ENCODE measurements around the gene NEDD4. TPM values are rescaled to one million over a fixed set of nuclear protein-coding genes. Genes with fewer than 3 reads are reported as not detected.
A peak's percentile ranks its signal among the peaks of the same experiment; 100 is the strongest.

Gene NEDD4
- total RNA-seq, 2 donors from 2014 or later = 10.4 to 16.5 TPM

GRCh38 chr15:55796321-55796965, 197.0 kb downstream of the NEDD4 start:
- no peak overlapping the region for H3K9ac ChIP-seq (ENCODE audit: extremely low read depth, low read length, poor library complexity, severe bottlenecking)
- Mint-ChIP-seq H3K4me3 (no peak overlapping the region), H3K9me3 (peaks cover 20% of the 10 kb centered on the region), H3K4me1 (peaks cover 12% of the 10 kb centered on the region), H3K27ac (no peak overlapping the region), H3K36me3 (ENCODE audit: low read depth) (no peaks in the 10 kb centered on the region), H3K27me3 (ENCODE audit: insufficient read depth) (peaks cover 53% of the 10 kb centered on the region)
- DNase-seq = no peak
- TF ChIP-seq CTCF (conservative IDR thresholded peaks at IDR 0.05) = no peak
- no peaks in the 10 kb centered on the region for H3K4me1 ChIP-seq (ENCODE audit: control insufficient read depth, insufficient read depth, low read length)
- no peak overlapping the region for H3K27ac ChIP-seq (ENCODE audit: low read depth, low read length)
- peaks cover 23% of the 10 kb centered on the region for H3K9me3 ChIP-seq (ENCODE audit: control insufficient read depth, low read length)
- peaks cover 32% of the 10 kb centered on the region for H3K27me3 ChIP-seq (ENCODE audit: control insufficient read depth, insufficient read depth, low read length, poor library complexity, severe bottlenecking)
- no peak overlapping the region for H3K4me3 ChIP-seq (ENCODE audit: low read length)
- no peaks in the 10 kb centered on the region for H3K36me3 ChIP-seq (ENCODE audit: control insufficient read depth, insufficient read depth, low read length)
- 64 to 70% methylated on average over 3 to 4 of the region's 4 CpGs for WGBS, 2 experiments (ENCODE audit: insufficient coverage in 1 of 2, insufficient read length in 1 of 2)

GRCh38 chr15:55795031-55795430, 198.4 kb downstream of the NEDD4 start:
- Mint-ChIP-seq H3K27me3 (ENCODE audit: insufficient read depth) (peaks cover 57% of the 10 kb centered on the region), H3K36me3 (ENCODE audit: low read depth) (peaks cover 2% of the 10 kb centered on the region), H3K4me3 (no peak overlapping the region), H3K4me1 (peaks cover 12% of the 10 kb centered on the region), H3K27ac (no peak overlapping the region), H3K9me3 (peaks cover 20% of the 10 kb centered on the region)
- no peak for DNase-seq
- Histone ChIP-seq H3K9me3 (ENCODE audit: control insufficient read depth, low read length) (peaks cover 23% of the 10 kb centered on the region), H3K4me1 (ENCODE audit: control insufficient read depth, insufficient read depth, low read length) (no peaks in the 10 kb centered on the region), H3K27me3 (ENCODE audit: control insufficient read depth, insufficient read depth, low read length, poor library complexity, severe bottlenecking) (peaks cover 32% of the 10 kb centered on the region), H3K36me3 (ENCODE audit: control insufficient read depth, insufficient read depth, low read length) (no peaks in the 10 kb centered on the region), H3K9ac (ENCODE audit: extremely low read depth, low read length, poor library complexity, severe bottlenecking) (no peak overlapping the region), H3K27ac (ENCODE audit: low read depth, low read length) (no peak overlapping the region), H3K4me3 (ENCODE audit: low read length) (no peak overlapping the region)
- no peak for TF ChIP-seq CTCF (conservative IDR thresholded peaks at IDR 0.05)

- Histone ChIP-seq H3K36me3 (ENCODE audit: control insufficient read depth, insufficient read depth, low read length) (no peaks in the 10 kb centered on the region), H3K4me1 (ENCODE audit: control insufficient read depth, insufficient read depth, low read length) (no peaks in the 10 kb centered on the region), H3K9ac (ENCODE audit: extremely low read depth, low read length, poor library complexity, severe bottlenecking) (no peak overlapping the region), H3K27me3 (ENCODE audit: control insufficient read depth, insufficient read depth, low read length, poor library complexity, severe bottlenecking) (peaks cover 10% of the 10 kb centered on the region), H3K27ac (ENCODE audit: low read depth, low read length) (no peak overlapping the region), H3K4me3 (ENCODE audit: low read length) (peak overlapping the region; percentile 31), H3K9me3 (ENCODE audit: control insufficient read depth, low read length) (peaks cover 23% of the 10 kb centered on the region)
- Mint-ChIP-seq H3K4me1 (peaks cover 12% of the 10 kb centered on the region), H3K4me3 (no peak overlapping the region), H3K36me3 (ENCODE audit: low read depth) (peaks cover 2% of the 10 kb centered on the region), H3K27me3 (ENCODE audit: insufficient read depth) (peaks cover 37% of the 10 kb centered on the region), H3K27ac (peak overlapping the region; percentile 77), H3K9me3 (peaks cover 23% of the 10 kb centered on the region)
- 94 to 100% methylated on average over 3 of the region's 3 CpGs for WGBS, 2 experiments (ENCODE audit: insufficient coverage in 1 of 2, insufficient read length in 1 of 2)
- no peak for TF ChIP-seq CTCF (conservative IDR thresholded peaks at IDR 0.05)
- no peak for DNase-seq
Measured at GRCh38 chr15:55791551-55792400, 201.6 kb downstream of the NEDD4 start.
